HepG2 (cell line): ENCODE measurements around the gene EHD4. TPM values are rescaled to one million over a fixed set of nuclear protein-coding genes. Genes with fewer than 3 reads are reported as not detected.

Experiments used
- ATAC-seq: fragments of 200-7000 bp; cut with Tn5 transposase; 3 replicates; pipeline ENCODE4 v1.9.1; 2020; ENCODE audit warnings: mild to moderate bottlenecking, moderate library complexity
- BruUV-seq: library from RNA; stranded (reverse); fragments of 400-500 nt; replicated peaks from 2 replicates; lab custom pipeline; 2021; lab: Mats Ljungman, UMichigan
- CTCF ChIA-PET: fragments of 300-600 bp; formaldehyde crosslinking; extraction: SDS; loops from one replicate; lab custom pipeline; 2021; ENCODE audit warnings: low total read pairs, inconsistent platforms, low intra/inter-chr PET ratio; lab: Yijun Ruan, JAX
- POLR2A ChIA-PET: fragments of 350-600 bp; sonication (Branson Sonifier 250); formaldehyde crosslinking; loops from one replicate; lab custom pipeline; 2020; ENCODE audit warnings: antibody characterized with exemption, inconsistent platforms; lab: Yijun Ruan, JAX
- DNase-seq: peaks from one replicate; pipeline ENCODE4 v3.0.0-alpha.2; 2015; ENCODE audit warnings: low spot score
- FAIRE-seq: peaks from 3 replicates; lab custom pipeline; 2011; peaks lifted over from hg19 to GRCh38; lab: Jason Lieb, UNC
- H2AFZ ChIP-seq: one replicate; pipeline ENCODE4 v1.6.1; 2011; ENCODE audit warnings: low read length, inconsistent platforms
- H3K27ac ChIP-seq: fragments of 300-600 bp; 3 replicates; pipeline ENCODE4 v1.8.0; 2011; ENCODE audit warnings: mixed run types, mild to moderate bottlenecking, mixed read lengths, low read length, inconsistent platforms; ENCODE audit not compliant: insufficient read depth; ENCODE audit errors: extremely low read length
- H3K27me3 ChIP-seq, 2 experiments: fragments of 200-600 bp in 1 of 2; 2 replicates in 1 of 2; 3 replicates in 1 of 2; pipeline versions ENCODE4 v1.6.0 to v1.8.0; 2011; ENCODE audit warnings: low read length in 2 of 2, mild to moderate bottlenecking in 2 of 2, moderate library complexity in 2 of 2, inconsistent platforms in 1 of 2; ENCODE audit not compliant: insufficient read depth in 2 of 2, control insufficient read depth in 1 of 2
- H3K36me3 ChIP-seq, 2 experiments: fragments of 200-600 bp in 1 of 2; replicated peaks in 1 of 2; 2 replicates in 1 of 2; 3 replicates in 1 of 2; pipeline versions ENCODE4 v1.5.1 to v1.8.0; 2011; ENCODE audit warnings: low read length in 2 of 2, inconsistent platforms in 1 of 2; ENCODE audit not compliant: insufficient read depth in 2 of 2, control insufficient read depth in 1 of 2
- H3K4me1 ChIP-seq: 2 replicates; pipeline ENCODE4 v1.5.1; 2012; ENCODE audit warnings: low read length, inconsistent platforms; ENCODE audit not compliant: insufficient read depth
- H3K4me2 ChIP-seq: 2 replicates; pipeline ENCODE4 v1.6.0; 2011; ENCODE audit warnings: low read depth, low read length, inconsistent platforms
- H3K4me3 ChIP-seq, 3 experiments: fragments of 200-600 bp in 1 of 3; sonication (generic), shearing (Covaris generic) in 1 of 3; replicated peaks in 1 of 3; 2 replicates each; pipeline ENCODE4 v1.5.1; 2011 to 2016; ENCODE audit warnings: low read length in 3 of 3, inconsistent platforms in 2 of 3, low read depth in 2 of 3, mild to moderate bottlenecking in 2 of 3, control low read depth in 1 of 3, mixed read lengths in 1 of 3; ENCODE audit not compliant: insufficient read depth in 1 of 3
- H3K79me2 ChIP-seq: one replicate; pipeline ENCODE4 v1.6.1; 2011; ENCODE audit warnings: low read length, inconsistent platforms; ENCODE audit not compliant: insufficient read depth
- H3K9ac ChIP-seq: 2 replicates; pipeline ENCODE4 v1.6.0; 2011; ENCODE audit warnings: mild to moderate bottlenecking, low read depth, low read length, inconsistent platforms; ENCODE audit not compliant: insufficient read depth
- H3K9me3 ChIP-seq: 2 replicates; pipeline ENCODE4 v1.5.1; 2012; ENCODE audit warnings: mild to moderate bottlenecking, low read length
- H4K20me1 ChIP-seq: 2 replicates; pipeline ENCODE4 v1.6.0; 2011; ENCODE audit warnings: inconsistent platforms, mild to moderate bottlenecking, low read length, moderate library complexity; ENCODE audit not compliant: insufficient read depth
- CCAR2 ChIP-seq: fragments of 200-400 bp; formaldehyde crosslinking; optimal IDR thresholded peaks from 2 replicates; pipeline ENCODE3; 2018; ENCODE audit warnings: low read depth, mild to moderate bottlenecking, low read length, moderate library complexity
- CEBPB ChIP-seq: IDR thresholded peaks from 2 replicates; pipeline ENCODE4 v1.6.1; 2011; ENCODE audit warnings: low read depth, low read length, improper control_type of control experiment, borderline replicate concordance
- FOXC1 ChIP-seq: sonication (generic); formaldehyde crosslinking; IDR thresholded peaks from 2 replicates; pipeline ENCODE4 v1.8.0; 2022; ENCODE audit warnings: mild to moderate bottlenecking, missing genetic modification reagents, borderline replicate concordance
- HHEX ChIP-seq: IDR thresholded peaks from 2 replicates; pipeline ENCODE4 v1.6.1; 2016; ENCODE audit warnings: control low read depth
- HNF1B ChIP-seq: sonication (generic); formaldehyde crosslinking; IDR thresholded peaks from 2 replicates; pipeline ENCODE4 v1.5.1; 2020; ENCODE audit warnings: mild to moderate bottlenecking, moderate library complexity, missing genetic modification reagents
- HNRNPLL ChIP-seq: fragments of 200-400 bp; formaldehyde crosslinking; IDR thresholded peaks from 2 replicates; pipeline ENCODE4 v1.6.1; 2017; ENCODE audit warnings: mild to moderate bottlenecking, low read depth, low read length; ENCODE audit not compliant: poor library complexity, severe bottlenecking
- IRF2 ChIP-seq: IDR thresholded peaks from 2 replicates; pipeline ENCODE4 v1.6.1; 2018; ENCODE audit warnings: missing genetic modification reagents, missing compliant biosample characterization
- LRRFIP1 ChIP-seq: sonication (generic); formaldehyde crosslinking; conservative IDR thresholded peaks from 2 replicates; pipeline ENCODE4 v1.4.0; 2020; ENCODE audit warnings: missing genetic modification reagents
- NKX3-1 ChIP-seq: sonication (generic); formaldehyde crosslinking; IDR thresholded peaks from 2 replicates; pipeline ENCODE4 v1.5.0; 2020; ENCODE audit warnings: missing genetic modification reagents
- PRDM10 ChIP-seq: sonication (generic); formaldehyde crosslinking; IDR thresholded peaks from 2 replicates; pipeline ENCODE4 v1.4.0; 2020; ENCODE audit warnings: low read depth, missing genetic modification reagents
- SP1 ChIP-seq, 2 experiments: fragments of 450-650 bp in 1 of 2; sonication (generic) in 1 of 2; formaldehyde crosslinking in 1 of 2; IDR thresholded peaks; 2 replicates each; pipeline versions ENCODE4 v1.4.0 to v1.6.1; 2016 to 2020; ENCODE audit warnings: missing genetic modification reagents in 1 of 2
- ZNF329 ChIP-seq: sonication (generic); formaldehyde crosslinking; IDR thresholded peaks from 2 replicates; pipeline ENCODE4 v1.9.0; 2021; ENCODE audit warnings: low read depth, mild to moderate bottlenecking, missing genetic modification reagents
- ZNF577 ChIP-seq: sonication (generic); formaldehyde crosslinking; IDR thresholded peaks from 2 replicates; pipeline ENCODE4 v1.4.0; 2020; ENCODE audit warnings: mild to moderate bottlenecking, low read depth, missing genetic modification reagents, borderline replicate concordance
- ZNF776 ChIP-seq: sonication (generic); formaldehyde crosslinking; IDR thresholded peaks from 2 replicates; pipeline ENCODE4 v1.4.0; 2020; ENCODE audit warnings: mild to moderate bottlenecking, missing genetic modification reagents
- ZSCAN29 ChIP-seq: sonication (generic); formaldehyde crosslinking; conservative IDR thresholded peaks from 2 replicates; pipeline ENCODE4 v1.4.0; 2020; ENCODE audit warnings: mild to moderate bottlenecking, missing genetic modification reagents
- WGBS: methylation state at CpG from one replicate; pipeline ENCODE4 v1.1.6; 2017; ENCODE audit warnings: low lambda C conversion rate; 5-methylcytosine and 5-hydroxymethylcytosine counted together
- in situ Hi-C: cut with HindIII; loops from 2 replicates; pipeline ENCODE4 v1.10.0; 2017; ENCODE audit warnings: low pct_unique_long_range_greater_than_20kb; ENCODE audit not compliant: extremely low pct_ligation_motif_present
- intact Hi-C: fragments of 100-400 bp; cut with micrococcal nuclease; formaldehyde crosslinking; loops from one replicate; pipeline ENCODE4 v1.10.0; 2022; ENCODE audit not compliant: unreplicated experiment
- polyA plus RNA-seq, 8 experiments: library from polyadenylated mRNA; depleted of rRNA in 3 of 8; stranded (reverse) in 7 of 8; unstranded in 1 of 8; fragments of >200 nt; fragmentation: Illumina TruSeq in 4 of 8; extraction: Trizol in 4 of 8; gene quantifications; 2 replicates each; pipeline versions ENCODE4 v1.2.1 to v1.2.3, GENCODE V29; 2011 to 2016; ENCODE audit warnings: low read depth in 4 of 8, missing spikeins in 1 of 8, mixed read lengths in 1 of 8; ENCODE audit not compliant: insufficient read depth in 1 of 8
- total RNA-seq, 5 experiments: library from RNA; depleted of rRNA; stranded (reverse); fragments of >200 nt; fragmentation: Illumina TruSeq; extraction: Trizol; gene quantifications; 2 replicates each; pipeline ENCODE4 v1.2.3, GENCODE V29; 2016; ENCODE audit warnings: low read depth in 1 of 5

Gene EHD4
- total and polyA plus RNA-seq, 2 of the 13 experiments (the other 11 are each of a cell fraction or from before 2014, with no cell fraction given): 3.1 to 4.8 TPM

GRCh38 chr15:41951571-41951970 is 20.8 kb downstream of the EHD4 start:
- no peaks in the 10 kb centered on the region for H3K79me2 ChIP-seq
- intact Hi-C loops (no loop called here), in situ Hi-C loops (no loop called here)
- H3K4me3 ChIP-seq: no peak overlapping the region
- H3K27me3 ChIP-seq: no peaks in the 10 kb centered on the region
- ATAC-seq (no peak), DNase-seq (no peak), FAIRE-seq (no peak)
- H3K9ac ChIP-seq: no peak overlapping the region
- H3K4me2 ChIP-seq: no peak overlapping the region
- ChIA-PET POLR2A (no interaction called here), CTCF (no interaction called here)
- no TSS peak for BruUV-seq
- H3K4me1 ChIP-seq: no peaks in the 10 kb centered on the region
- H4K20me1 ChIP-seq: no peaks in the 10 kb centered on the region
- no peak overlapping the region for H3K27ac ChIP-seq
- no peaks in the 10 kb centered on the region for H3K9me3 ChIP-seq
- peaks cover 2 to 9% of the 10 kb centered on the region in 2 experiments; a peak in 4 of 5 replicates for H3K36me3 ChIP-seq
- 45% methylated on average over 2 of the region's 2 CpGs for WGBS
- H2AFZ ChIP-seq: no peak overlapping the region
- TF ChIP-seq IRF2 (CRISPR knock-in tag) (no peak), LRRFIP1 (CRISPR knock-in tag) (no peak), CCAR2 (no peak), FOXC1 (CRISPR knock-in tag) (no peak), ZNF776 (CRISPR knock-in tag) (no peak), ZSCAN29 (CRISPR knock-in tag) (no peak), HNF1B (no peak), ZNF577 (CRISPR knock-in tag) (no peak), PRDM10 (CRISPR knock-in tag) (no peak), HNRNPLL (no peak), SP1 (IDR thresholded peaks at IDR 0.05) (no peak), SP1 (CRISPR knock-in tag; IDR thresholded peaks at IDR 0.05) (no peak), ZNF329 (CRISPR knock-in tag) (no peak), NKX3-1 (CRISPR knock-in tag) (no peak), HHEX (CRISPR knock-in tag) (no peak), CEBPB (no peak)
